Liver (tissue), 9 donors: Measurements from ENCODE around the gene CREB5. TPM values are rescaled to one million over a fixed set of nuclear protein-coding genes. Genes with fewer than 3 reads are reported as not detected.

Source experiments
- DNase-seq: peaks from one replicate; pipeline ENCODE4 v3.0.0-alpha.2; 2017; ENCODE audit warnings: low spot score
- H3K27ac ChIP-seq, 2 donors: one replicate each; pipeline ENCODE4 v1.7.0; 2013; ENCODE audit warnings: inconsistent platforms in 2 of 2, low read length in 2 of 2, control low read depth in 1 of 2, low read depth in 1 of 2, mild to moderate bottlenecking in 1 of 2
- H3K27me3 ChIP-seq, 4 donors: one replicate each; pipeline versions ENCODE4 v1.6.1 to v1.7.0; 2013; ENCODE audit warnings: low read length in 3 of 4, inconsistent platforms in 1 of 4, mild to moderate bottlenecking in 1 of 4, moderate library complexity in 1 of 4; ENCODE audit not compliant: control insufficient read depth in 4 of 4, insufficient read depth in 4 of 4
- H3K36me3 ChIP-seq, 4 donors: one replicate each; pipeline versions ENCODE4 v1.6.1 to v1.7.0; 2013; ENCODE audit warnings: low read length in 3 of 4, mild to moderate bottlenecking in 3 of 4, low read depth in 1 of 4, moderate library complexity in 1 of 4; ENCODE audit not compliant: control insufficient read depth in 4 of 4, insufficient read depth in 3 of 4
- H3K4me1 ChIP-seq, 4 donors: one replicate each; pipeline versions ENCODE4 v1.6.1 to v1.7.0; 2013; ENCODE audit warnings: low read length in 3 of 4, mild to moderate bottlenecking in 3 of 4, moderate library complexity in 1 of 4; ENCODE audit not compliant: control insufficient read depth in 4 of 4, insufficient read depth in 4 of 4
- H3K4me3 ChIP-seq, 3 donors: one replicate each; pipeline versions ENCODE4 v1.6.1 to v1.7.0; 2013; ENCODE audit warnings: low read length in 3 of 3, control low read depth in 1 of 3, low read depth in 1 of 3, mild to moderate bottlenecking in 1 of 3
- H3K9ac ChIP-seq, 2 donors: one replicate each; pipeline ENCODE4 v1.7.0; 2013; ENCODE audit warnings: low read length in 2 of 2, mild to moderate bottlenecking in 2 of 2, moderate library complexity in 2 of 2, control low read depth in 1 of 2, low read depth in 1 of 2
- H3K9me3 ChIP-seq, 4 donors: one replicate each; pipeline versions ENCODE4 v1.6.1 to v1.7.0; 2013; ENCODE audit warnings: low read length in 3 of 4; ENCODE audit not compliant: control insufficient read depth in 4 of 4
- EGR1 ChIP-seq, 2 donors: IDR thresholded peaks; 2 replicates each; pipeline ENCODE4 v1.6.1; 2016 to 2018; ENCODE audit warnings: antibody characterized with exemption in 2 of 2, low read depth in 2 of 2
- FOXA1 ChIP-seq: IDR thresholded peaks from 2 replicates; pipeline ENCODE4 v1.6.1; 2016; ENCODE audit warnings: antibody characterized with exemption
- FOXA2 ChIP-seq: IDR thresholded peaks from 2 replicates; pipeline ENCODE4 v1.6.1; 2016; ENCODE audit warnings: antibody characterized with exemption
- GABPA ChIP-seq, 2 donors: IDR thresholded peaks in 1 of 2; conservative IDR thresholded peaks in 1 of 2; 2 replicates each; pipeline ENCODE4 v1.6.1; 2016; ENCODE audit warnings: antibody characterized with exemption in 2 of 2, mild to moderate bottlenecking in 1 of 2, moderate library complexity in 1 of 2
- HNF4A ChIP-seq, 2 donors: conservative IDR thresholded peaks; 2 replicates each; pipeline ENCODE4 v1.6.1; 2016; ENCODE audit warnings: antibody characterized with exemption in 2 of 2, mild to moderate bottlenecking in 2 of 2
- HNF4G ChIP-seq: IDR thresholded peaks from 2 replicates; pipeline ENCODE4 v1.6.1; 2016; ENCODE audit warnings: antibody characterized with exemption
- JUND ChIP-seq, 2 donors: IDR thresholded peaks; 2 replicates each; pipeline ENCODE4 v1.6.1; 2016; ENCODE audit warnings: antibody characterized with exemption in 2 of 2
- RAD21 ChIP-seq, 2 donors: IDR thresholded peaks; 2 replicates each; pipeline ENCODE4 v1.6.1; 2016; ENCODE audit warnings: antibody characterized with exemption in 2 of 2, mild to moderate bottlenecking in 2 of 2
- RXRA ChIP-seq, 2 donors: IDR thresholded peaks; 2 replicates each; pipeline ENCODE4 v1.6.1; 2017 to 2018; ENCODE audit warnings: antibody characterized with exemption in 2 of 2, mild to moderate bottlenecking in 1 of 2
- SP1 ChIP-seq: IDR thresholded peaks from 2 replicates; pipeline ENCODE4 v1.6.1; 2018; ENCODE audit warnings: antibody characterized with exemption, mild to moderate bottlenecking
- TAF1 ChIP-seq: conservative IDR thresholded peaks from 2 replicates; pipeline ENCODE4 v1.6.1; 2016; ENCODE audit warnings: antibody characterized with exemption, mild to moderate bottlenecking
- YY1 ChIP-seq: IDR thresholded peaks from 2 replicates; pipeline ENCODE4 v1.6.1; 2016; ENCODE audit warnings: antibody characterized with exemption, mild to moderate bottlenecking
- WGBS: extraction: QIAGEN DNeasy Blood & Tissue Kit; methylation state at CpG from one replicate; pipeline ENCODE4 v1.1.7; 2013; 5-methylcytosine and 5-hydroxymethylcytosine counted together
- polyA plus RNA-seq, 2 donors: library from polyadenylated mRNA; stranded (reverse) in 1 of 2; unstranded in 1 of 2; fragments of 200-250 nt in 1 of 2; fragments of >200 nt in 1 of 2; fragmentation: Nextera tagmentation in 1 of 2; extraction: Ambion mirVana in 1 of 2; gene quantifications; one replicate each; pipeline versions ENCODE4 v1.2.1 to v1.2.3, GENCODE V29; 2013 to 2015
- total RNA-seq, 2 donors: library from RNA; depleted of rRNA; stranded (reverse); fragments of >200 nt; gene quantifications; one replicate each; pipeline ENCODE4 v1.2.3, GENCODE V29; 2014
- TF ChIP-seq, protein P1 (sequence below): fragments of 150-350 bp; IDR thresholded peaks from 2 replicates; pipeline ENCODE4 v1.5.1; 2017; ENCODE audit warnings: improper control_type of control experiment, low read depth, low read length; ENCODE audit not compliant: missing input control
- TF ChIP-seq, protein P2 (sequence below): IDR thresholded peaks from 2 replicates; pipeline ENCODE4 v1.6.1; 2016; ENCODE audit warnings: antibody characterized with exemption, mild to moderate bottlenecking
- TF ChIP-seq, protein P3 (sequence below): IDR thresholded peaks from 2 replicates; pipeline ENCODE4 v1.6.1; 2016; ENCODE audit warnings: antibody characterized with exemption
- TF ChIP-seq, protein P4 (sequence below): IDR thresholded peaks from 2 replicates; pipeline ENCODE4 v1.6.1; 2016; ENCODE audit warnings: antibody characterized with exemption
- TF ChIP-seq, protein P5 (sequence below): IDR thresholded peaks from 2 replicates; pipeline ENCODE4 v1.6.1; 2016; ENCODE audit warnings: antibody characterized with exemption
- donor health status: healthy.
- donor health status: healthy.
- donor health status: healthy.
- donor health status: healthy.
- donor health status: healthy.

Gene CREB5
- total and polyA plus RNA-seq, 4 donors: 0.25 to 0.92 (median 0.67) TPM

DNA sequence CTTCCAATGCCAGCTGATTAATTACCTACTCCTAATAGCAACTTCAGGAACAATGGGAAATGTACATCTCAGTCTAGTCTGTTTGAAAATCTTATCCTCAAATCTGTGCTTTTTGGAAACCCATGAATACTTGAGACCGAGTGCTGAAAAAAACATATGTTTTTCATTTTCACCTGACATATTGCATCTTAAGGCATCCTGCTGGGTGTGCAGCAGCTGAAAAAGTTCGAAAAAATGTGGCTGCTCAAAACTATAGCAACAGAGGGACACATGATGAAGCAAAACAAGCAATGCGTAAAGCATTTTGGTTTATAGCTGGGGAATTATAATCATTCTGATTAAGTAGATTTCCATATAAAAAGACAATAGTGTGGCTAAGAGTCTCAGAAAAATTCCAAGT is 218.0 kb downstream of the CREB5 start (continued):
- no peak for TF ChIP-seq GABPA (IDR thresholded peaks at IDR 0.05 in 1 of 2, conservative IDR thresholded peaks at IDR 0.05 in 1 of 2)
- no peak for TF ChIP-seq YY1
- TF ChIP-seq TAF1: no peak

DNA sequence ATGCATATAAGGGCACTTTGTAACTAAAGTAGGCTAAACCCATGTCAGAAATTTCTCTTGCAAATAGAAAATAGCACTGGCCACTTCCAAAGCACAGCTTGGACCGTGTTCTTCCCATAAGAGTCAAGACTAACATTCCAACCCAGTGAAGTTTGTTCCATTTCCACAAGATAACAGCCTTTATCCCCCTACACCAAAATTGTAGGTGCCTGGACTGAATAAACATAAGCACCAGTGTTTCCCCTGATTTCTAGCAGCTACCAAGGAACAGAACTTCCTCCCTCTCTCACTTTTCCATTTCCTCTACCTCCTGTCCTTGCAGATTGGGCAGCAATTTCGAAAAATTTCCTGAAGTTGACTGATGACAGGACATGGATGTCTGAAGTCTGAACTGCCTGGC is 219.7 kb downstream of the CREB5 start:
- H3K27ac ChIP-seq: no peak overlapping the region
- no peak for TF ChIP-seq HNF4A (conservative IDR thresholded peaks at IDR 0.05)
- TF ChIP-seq, protein P1, sequence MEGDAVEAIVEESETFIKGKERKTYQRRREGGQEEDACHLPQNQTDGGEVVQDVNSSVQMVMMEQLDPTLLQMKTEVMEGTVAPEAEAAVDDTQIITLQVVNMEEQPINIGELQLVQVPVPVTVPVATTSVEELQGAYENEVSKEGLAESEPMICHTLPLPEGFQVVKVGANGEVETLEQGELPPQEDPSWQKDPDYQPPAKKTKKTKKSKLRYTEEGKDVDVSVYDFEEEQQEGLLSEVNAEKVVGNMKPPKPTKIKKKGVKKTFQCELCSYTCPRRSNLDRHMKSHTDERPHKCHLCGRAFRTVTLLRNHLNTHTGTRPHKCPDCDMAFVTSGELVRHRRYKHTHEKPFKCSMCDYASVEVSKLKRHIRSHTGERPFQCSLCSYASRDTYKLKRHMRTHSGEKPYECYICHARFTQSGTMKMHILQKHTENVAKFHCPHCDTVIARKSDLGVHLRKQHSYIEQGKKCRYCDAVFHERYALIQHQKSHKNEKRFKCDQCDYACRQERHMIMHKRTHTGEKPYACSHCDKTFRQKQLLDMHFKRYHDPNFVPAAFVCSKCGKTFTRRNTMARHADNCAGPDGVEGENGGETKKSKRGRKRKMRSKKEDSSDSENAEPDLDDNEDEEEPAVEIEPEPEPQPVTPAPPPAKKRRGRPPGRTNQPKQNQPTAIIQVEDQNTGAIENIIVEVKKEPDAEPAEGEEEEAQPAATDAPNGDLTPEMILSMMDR: no peak
- TF ChIP-seq HNF4G: no peak
- no peak for TF ChIP-seq RXRA (IDR thresholded peaks at IDR 0.05)
- no peak for TF ChIP-seq FOXA2
- TF ChIP-seq FOXA1: no peak
- TF ChIP-seq EGR1 (IDR thresholded peaks at IDR 0.05; ENCODE audit: low read depth in 2 of 2): no peak
- TF ChIP-seq, protein P2, sequence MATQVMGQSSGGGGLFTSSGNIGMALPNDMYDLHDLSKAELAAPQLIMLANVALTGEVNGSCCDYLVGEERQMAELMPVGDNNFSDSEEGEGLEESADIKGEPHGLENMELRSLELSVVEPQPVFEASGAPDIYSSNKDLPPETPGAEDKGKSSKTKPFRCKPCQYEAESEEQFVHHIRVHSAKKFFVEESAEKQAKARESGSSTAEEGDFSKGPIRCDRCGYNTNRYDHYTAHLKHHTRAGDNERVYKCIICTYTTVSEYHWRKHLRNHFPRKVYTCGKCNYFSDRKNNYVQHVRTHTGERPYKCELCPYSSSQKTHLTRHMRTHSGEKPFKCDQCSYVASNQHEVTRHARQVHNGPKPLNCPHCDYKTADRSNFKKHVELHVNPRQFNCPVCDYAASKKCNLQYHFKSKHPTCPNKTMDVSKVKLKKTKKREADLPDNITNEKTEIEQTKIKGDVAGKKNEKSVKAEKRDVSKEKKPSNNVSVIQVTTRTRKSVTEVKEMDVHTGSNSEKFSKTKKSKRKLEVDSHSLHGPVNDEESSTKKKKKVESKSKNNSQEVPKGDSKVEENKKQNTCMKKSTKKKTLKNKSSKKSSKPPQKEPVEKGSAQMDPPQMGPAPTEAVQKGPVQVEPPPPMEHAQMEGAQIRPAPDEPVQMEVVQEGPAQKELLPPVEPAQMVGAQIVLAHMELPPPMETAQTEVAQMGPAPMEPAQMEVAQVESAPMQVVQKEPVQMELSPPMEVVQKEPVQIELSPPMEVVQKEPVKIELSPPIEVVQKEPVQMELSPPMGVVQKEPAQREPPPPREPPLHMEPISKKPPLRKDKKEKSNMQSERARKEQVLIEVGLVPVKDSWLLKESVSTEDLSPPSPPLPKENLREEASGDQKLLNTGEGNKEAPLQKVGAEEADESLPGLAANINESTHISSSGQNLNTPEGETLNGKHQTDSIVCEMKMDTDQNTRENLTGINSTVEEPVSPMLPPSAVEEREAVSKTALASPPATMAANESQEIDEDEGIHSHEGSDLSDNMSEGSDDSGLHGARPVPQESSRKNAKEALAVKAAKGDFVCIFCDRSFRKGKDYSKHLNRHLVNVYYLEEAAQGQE: no peak
- TF ChIP-seq, protein P3, sequence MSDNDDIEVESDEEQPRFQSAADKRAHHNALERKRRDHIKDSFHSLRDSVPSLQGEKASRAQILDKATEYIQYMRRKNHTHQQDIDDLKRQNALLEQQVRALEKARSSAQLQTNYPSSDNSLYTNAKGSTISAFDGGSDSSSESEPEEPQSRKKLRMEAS: no peak
- TF ChIP-seq YY1: no peak
- TF ChIP-seq TAF1: no peak
- no peak for TF ChIP-seq SP1
- H3K4me1 ChIP-seq: no peaks in the 10 kb centered on the region
- no peaks in the 10 kb centered on the region for H3K36me3 ChIP-seq
- H3K4me3 ChIP-seq: no peak overlapping the region
- H3K27me3 ChIP-seq: peaks cover 0 to 7% (median 0%) of the 10 kb centered on the region in 4 donors
- DNase-seq: no peak
- H3K9ac ChIP-seq: no peak overlapping the region
- 43% methylated on average over 2 of the region's 2 CpGs for whole genome bisulfite sequencing
- H3K9me3 ChIP-seq: no peaks in the 10 kb centered on the region

DNA sequence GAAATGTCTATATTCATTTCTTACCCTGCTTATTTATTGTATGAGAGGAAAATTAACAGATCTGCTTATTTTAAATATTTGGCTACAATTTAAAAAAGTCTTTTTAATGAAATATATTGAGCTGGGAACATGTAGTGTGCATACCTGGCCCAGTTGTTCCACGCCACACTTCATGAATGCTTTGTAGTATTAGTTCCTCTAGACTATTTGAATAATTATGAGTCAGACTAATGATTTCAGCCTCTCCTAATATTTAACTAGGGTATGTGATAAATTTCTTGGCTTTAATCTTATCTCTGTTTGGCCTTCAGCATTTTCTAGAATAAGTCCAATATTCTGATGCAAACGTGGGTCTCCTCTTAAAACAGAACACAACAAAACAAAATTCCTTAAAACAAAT is 226.6 kb downstream of the CREB5 start:
- no peak overlapping the region for H3K9ac ChIP-seq
- no peak for DNase-seq
- H3K4me3 ChIP-seq: no peak overlapping the region
- no peak overlapping the region for H3K27ac ChIP-seq
- H3K27me3 ChIP-seq: peaks cover 0 to 8% (median 0%) of the 10 kb centered on the region in 4 donors
- no peaks in the 10 kb centered on the region for H3K36me3 ChIP-seq
- no peaks in the 10 kb centered on the region for H3K4me1 ChIP-seq
- H3K9me3 ChIP-seq: peaks cover 0 to 1% (median 0%) of the 10 kb centered on the region in 4 donors
- WGBS: 77% methylated on average over 2 of the region's 2 CpGs
- TF ChIP-seq EGR1 (IDR thresholded peaks at IDR 0.05; ENCODE audit: low read depth in 2 of 2): no peak
- TF ChIP-seq RXRA (IDR thresholded peaks at IDR 0.05): no peak
- TF ChIP-seq FOXA1: no peak
- TF ChIP-seq, protein P4, sequence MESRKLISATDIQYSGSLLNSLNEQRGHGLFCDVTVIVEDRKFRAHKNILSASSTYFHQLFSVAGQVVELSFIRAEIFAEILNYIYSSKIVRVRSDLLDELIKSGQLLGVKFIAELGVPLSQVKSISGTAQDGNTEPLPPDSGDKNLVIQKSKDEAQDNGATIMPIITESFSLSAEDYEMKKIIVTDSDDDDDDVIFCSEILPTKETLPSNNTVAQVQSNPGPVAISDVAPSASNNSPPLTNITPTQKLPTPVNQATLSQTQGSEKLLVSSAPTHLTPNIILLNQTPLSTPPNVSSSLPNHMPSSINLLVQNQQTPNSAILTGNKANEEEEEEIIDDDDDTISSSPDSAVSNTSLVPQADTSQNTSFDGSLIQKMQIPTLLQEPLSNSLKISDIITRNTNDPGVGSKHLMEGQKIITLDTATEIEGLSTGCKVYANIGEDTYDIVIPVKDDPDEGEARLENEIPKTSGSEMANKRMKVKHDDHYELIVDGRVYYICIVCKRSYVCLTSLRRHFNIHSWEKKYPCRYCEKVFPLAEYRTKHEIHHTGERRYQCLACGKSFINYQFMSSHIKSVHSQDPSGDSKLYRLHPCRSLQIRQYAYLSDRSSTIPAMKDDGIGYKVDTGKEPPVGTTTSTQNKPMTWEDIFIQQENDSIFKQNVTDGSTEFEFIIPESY: no peak
- no peak for TF ChIP-seq RAD21 (IDR thresholded peaks at IDR 0.05)
- TF ChIP-seq, protein P3: no peak
- TF ChIP-seq HNF4A (conservative IDR thresholded peaks at IDR 0.05): no peak
- no peak for TF ChIP-seq SP1
- TF ChIP-seq TAF1: no peak
- TF ChIP-seq HNF4G: no peak
- TF ChIP-seq, protein P5, sequence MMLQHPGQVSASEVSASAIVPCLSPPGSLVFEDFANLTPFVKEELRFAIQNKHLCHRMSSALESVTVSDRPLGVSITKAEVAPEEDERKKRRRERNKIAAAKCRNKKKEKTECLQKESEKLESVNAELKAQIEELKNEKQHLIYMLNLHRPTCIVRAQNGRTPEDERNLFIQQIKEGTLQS: no peak
- TF ChIP-seq, protein P2: no peak
- TF ChIP-seq JUND (IDR thresholded peaks at IDR 0.05): no peak
- no peak for TF ChIP-seq YY1
- no peak for TF ChIP-seq GABPA (IDR thresholded peaks at IDR 0.05 in 1 of 2, conservative IDR thresholded peaks at IDR 0.05 in 1 of 2)
